Activated T-helper 17 cell treated with anti-CD3 and anti-CD28 coated beads, Interleukin-2, amount 50 U/mL, for 72 hours (primary cell): ENCODE measurements around the gene FLYWCH1. TPM values are rescaled to one million over a fixed set of nuclear protein-coding genes. Genes with fewer than 3 reads are reported as not detected.
"Not testable (repeated sequence)": the region's sequence is repeated elsewhere in the genome, so short reads cannot be mapped to it uniquely, and the experiment has no call there.

Experiments used
- ATAC-seq: fragments of 150-1000 bp; cut with Tn5 transposase; replicated peaks from 2 replicates; pipeline ENCODE4 v1.10.0; 2021; ENCODE audit warnings: mild to moderate bottlenecking, moderate library complexity
- H3K27ac Mint-ChIP-seq: one replicate; pipeline ENCODE4 v1.8.0; 2022; ENCODE audit warnings: mixed read lengths
- H3K27me3 Mint-ChIP-seq: one replicate; pipeline ENCODE4 v1.8.0; 2022; ENCODE audit warnings: mixed read lengths
- H3K36me3 Mint-ChIP-seq: one replicate; pipeline ENCODE4 v1.8.0; 2022; ENCODE audit warnings: low read depth, mild to moderate bottlenecking, mixed read lengths
- H3K4me1 Mint-ChIP-seq: one replicate; pipeline ENCODE4 v1.8.0; 2022; ENCODE audit warnings: mixed read lengths
- H3K4me3 Mint-ChIP-seq: one replicate; pipeline ENCODE4 v1.8.0; 2022; ENCODE audit warnings: mild to moderate bottlenecking, mixed read lengths
- H3K9me3 Mint-ChIP-seq: one replicate; pipeline ENCODE4 v1.8.0; 2022; ENCODE audit warnings: mixed read lengths
- total RNA-seq, 2 donors: library from RNA; stranded (reverse); gene quantifications; one replicate each; pipeline ENCODE4 v1.2.3, GENCODE V29; 2022

The FLYWCH1 gene
- total RNA-seq, 2 donors from 2014 or later = 52.4 to 61.1 TPM

DNA sequence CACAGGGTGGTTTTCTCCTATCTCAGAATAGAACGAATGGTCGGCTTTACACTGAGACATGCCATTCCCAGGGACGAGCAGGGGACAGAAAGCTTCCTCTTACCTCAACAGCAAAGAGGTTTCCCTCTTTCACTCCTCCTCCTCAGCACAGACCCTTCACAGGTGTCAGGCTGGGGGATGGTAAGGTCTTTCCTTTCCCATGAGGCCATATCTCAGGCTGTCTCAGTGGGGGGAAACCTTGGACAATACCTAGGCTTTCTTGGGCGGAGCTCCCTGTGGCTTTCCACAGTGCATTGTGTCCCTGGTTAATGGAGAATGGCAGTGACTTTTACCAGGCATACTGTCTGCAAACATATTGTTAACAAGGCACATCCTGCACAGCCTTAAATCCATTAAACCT is 16.4 kb downstream of the FLYWCH1 start:
- peaks cover 14% of the 10 kb centered on the region for H3K4me1 Mint-ChIP-seq
- peaks cover 18% of the 10 kb centered on the region for H3K36me3 Mint-ChIP-seq
- H3K4me3 Mint-ChIP-seq, H3K9me3 Mint-ChIP-seq, ATAC-seq, H3K27ac Mint-ChIP-seq, H3K27me3 Mint-ChIP-seq: not testable (repeated sequence)

DNA sequence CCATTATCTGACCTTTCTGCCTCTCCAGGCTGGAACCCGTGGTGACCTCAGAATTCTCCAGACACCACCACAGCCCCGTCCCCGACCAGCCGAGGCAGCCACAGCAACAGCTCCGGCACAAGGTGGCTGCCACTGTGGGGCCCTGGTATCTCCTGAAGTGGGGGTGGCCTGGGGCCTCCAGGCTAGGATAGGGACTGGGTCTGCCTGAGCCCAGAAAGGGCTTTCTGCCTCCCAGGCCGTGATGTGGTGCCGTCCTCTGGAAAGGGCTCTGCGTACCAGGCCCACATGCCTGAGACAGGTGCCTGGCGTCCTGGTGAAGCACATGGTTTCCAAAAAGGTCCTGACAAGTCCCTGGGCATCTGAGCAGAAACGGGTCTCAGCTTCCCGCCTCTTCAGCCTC is 17.1 kb downstream of the FLYWCH1 start:
- Mint-ChIP-seq H3K4me1 (peaks cover 14% of the 10 kb centered on the region), H3K36me3 (peaks cover 18% of the 10 kb centered on the region), H3K4me3 (no peak overlapping the region), H3K27me3 (no peaks in the 10 kb centered on the region), H3K9me3 (no peaks in the 10 kb centered on the region), H3K27ac (no peak overlapping the region)
- no peak for ATAC-seq

- no peak for ATAC-seq
- Mint-ChIP-seq H3K27ac (no peak overlapping the region), H3K4me3 (no peak overlapping the region), H3K27me3 (no peaks in the 10 kb centered on the region), H3K9me3 (no peaks in the 10 kb centered on the region), H3K36me3 (peaks cover 27% of the 10 kb centered on the region), H3K4me1 (peaks cover 14% of the 10 kb centered on the region)
These were observed 18.0 kb downstream of the FLYWCH1 start for GRCh38 chr16:2929693-2930092.

DNA sequence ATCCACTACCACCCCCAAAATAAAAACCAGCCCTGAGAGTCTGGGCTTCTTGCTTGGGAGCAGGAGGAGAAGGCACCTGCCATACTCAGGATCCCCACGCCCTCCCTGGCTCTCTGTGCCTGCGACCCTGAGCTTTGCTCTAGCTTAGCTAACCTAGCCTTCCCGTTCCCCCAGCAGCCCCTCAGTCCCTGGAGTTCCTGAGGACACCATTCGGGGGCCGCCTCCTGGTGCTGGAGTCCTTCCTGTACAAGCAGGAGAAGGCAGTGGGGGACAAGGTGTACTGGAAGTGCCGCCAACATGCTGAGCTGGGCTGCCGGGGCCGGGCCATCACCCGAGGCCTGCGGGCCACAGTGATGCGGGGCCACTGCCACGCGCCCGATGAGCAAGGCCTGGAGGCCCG is 18.5 kb downstream of the FLYWCH1 start:
- Mint-ChIP-seq H3K4me1 (peaks cover 14% of the 10 kb centered on the region), H3K36me3 (peaks cover 32% of the 10 kb centered on the region), H3K27ac (no peak overlapping the region), H3K4me3 (no peak overlapping the region), H3K27me3 (no peaks in the 10 kb centered on the region), H3K9me3 (no peaks in the 10 kb centered on the region)
- no peak for ATAC-seq

GRCh38 chr16:2931231-2931914 is 19.6 kb downstream of the FLYWCH1 start:
- not testable (repeated sequence) for H3K4me3 Mint-ChIP-seq, H3K27me3 Mint-ChIP-seq, H3K27ac Mint-ChIP-seq, H3K9me3 Mint-ChIP-seq, H3K4me1 Mint-ChIP-seq, ATAC-seq
- H3K36me3 Mint-ChIP-seq = peaks cover 44% of the 10 kb centered on the region

- Mint-ChIP-seq H3K36me3 (peaks cover 54% of the 10 kb centered on the region), H3K27ac (no peak overlapping the region), H3K4me3 (no peak overlapping the region), H3K27me3 (no peaks in the 10 kb centered on the region), H3K9me3 (no peaks in the 10 kb centered on the region), H3K4me1 (no peaks in the 10 kb centered on the region)
- ATAC-seq = no peak
These were observed 21.4 kb downstream of the FLYWCH1 start for GRCh38 chr16:2933136-2933535.

DNA sequence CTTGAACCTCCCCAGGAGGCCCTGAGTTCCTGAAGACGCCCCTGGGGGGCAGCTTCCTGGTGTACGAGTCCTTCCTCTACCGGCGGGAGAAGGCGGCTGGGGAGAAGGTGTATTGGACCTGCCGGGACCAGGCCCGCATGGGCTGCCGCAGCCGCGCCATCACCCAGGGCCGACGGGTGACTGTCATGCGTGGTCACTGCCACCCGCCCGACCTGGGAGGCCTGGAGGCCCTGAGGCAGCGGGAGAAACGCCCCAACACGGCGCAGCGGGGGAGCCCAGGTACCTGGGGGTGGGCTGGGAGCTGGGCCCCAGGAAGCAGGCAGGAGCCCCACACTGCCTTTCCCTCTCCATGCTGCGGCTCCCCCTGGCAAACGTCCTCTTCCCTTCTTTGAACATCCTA is 22.0 kb downstream of the FLYWCH1 start:
- H3K4me1 Mint-ChIP-seq = no peaks in the 10 kb centered on the region
- ATAC-seq = no peak
- no peak overlapping the region for H3K27ac Mint-ChIP-seq
- no peaks in the 10 kb centered on the region for H3K9me3 Mint-ChIP-seq
- no peak overlapping the region for H3K4me3 Mint-ChIP-seq
- H3K27me3 Mint-ChIP-seq = no peaks in the 10 kb centered on the region
- peaks cover 60% of the 10 kb centered on the region for H3K36me3 Mint-ChIP-seq

DNA sequence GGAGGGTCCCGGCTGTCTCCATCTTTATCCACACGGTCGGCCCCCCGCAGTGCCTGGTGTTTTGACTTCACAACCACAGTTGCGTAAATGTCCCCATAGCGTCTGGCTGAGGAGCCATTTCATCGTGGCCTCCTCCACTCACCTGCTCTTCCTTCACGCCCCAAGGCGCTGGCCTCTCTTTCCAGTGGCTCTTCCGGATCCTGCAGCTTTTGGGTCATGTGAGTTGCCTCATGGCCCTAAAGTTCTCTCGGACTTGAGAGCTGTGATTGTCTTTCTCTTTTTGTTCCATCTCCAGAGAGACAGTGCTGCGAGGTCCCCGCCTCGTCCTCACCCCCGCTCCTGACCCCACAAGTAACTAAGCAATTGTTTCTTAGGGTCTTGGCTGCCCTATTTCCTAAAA is 22.7 kb downstream of the FLYWCH1 start:
- Mint-ChIP-seq H3K4me3 (no peak overlapping the region), H3K27ac (no peak overlapping the region), H3K36me3 (peaks cover 68% of the 10 kb centered on the region), H3K4me1 (no peaks in the 10 kb centered on the region), H3K27me3 (no peaks in the 10 kb centered on the region), H3K9me3 (no peaks in the 10 kb centered on the region)
- ATAC-seq = no peak

DNA sequence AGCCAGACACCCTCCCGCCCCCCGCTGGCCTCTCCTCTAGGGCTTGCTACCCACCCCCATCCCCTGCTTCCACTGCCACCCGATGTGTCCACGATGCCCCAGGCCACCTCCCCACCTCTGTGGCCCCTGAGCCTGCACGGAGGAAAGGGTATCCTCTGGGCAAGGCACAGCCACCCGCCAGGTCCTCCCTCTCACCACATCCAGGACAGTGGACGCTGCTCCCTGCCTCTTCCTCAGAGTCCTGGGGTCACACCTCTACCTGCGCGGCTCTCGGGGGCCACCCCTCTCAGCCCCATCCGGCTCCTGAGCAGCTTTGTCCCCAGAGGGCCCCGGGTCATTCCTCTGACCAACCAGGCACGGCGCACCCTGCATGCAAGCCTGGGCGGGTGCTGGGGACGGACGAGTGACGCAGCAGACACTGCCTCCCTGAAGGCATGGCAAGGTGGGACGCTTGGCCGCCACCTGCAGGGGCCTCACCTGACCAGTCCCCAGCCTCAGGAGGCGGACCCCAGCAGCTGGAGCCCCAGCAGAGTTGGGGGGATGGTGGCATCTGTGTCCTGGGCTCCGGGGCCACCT is 24.8 kb downstream of the FLYWCH1 start:
- Mint-ChIP-seq H3K9me3 (no peaks in the 10 kb centered on the region), H3K27ac (no peak overlapping the region), H3K4me1 (no peaks in the 10 kb centered on the region), H3K4me3 (no peak overlapping the region), H3K36me3 (peaks cover 86% of the 10 kb centered on the region), H3K27me3 (no peaks in the 10 kb centered on the region)
- ATAC-seq = no peak

GRCh38 chr16:2937170-2937569 is 25.4 kb downstream of the FLYWCH1 start:
- Mint-ChIP-seq H3K36me3 (peaks cover 86% of the 10 kb centered on the region), H3K27ac (no peak overlapping the region)

GRCh38 chr16:2938206-2938605 is 26.5 kb downstream of the FLYWCH1 start:
- H3K36me3 Mint-ChIP-seq = peaks cover 87% of the 10 kb centered on the region
- H3K4me3 Mint-ChIP-seq = no peak overlapping the region
- no peaks in the 10 kb centered on the region for H3K4me1 Mint-ChIP-seq
- H3K27me3 Mint-ChIP-seq = no peaks in the 10 kb centered on the region
- H3K27ac Mint-ChIP-seq = no peak overlapping the region
- no peak for ATAC-seq
- no peaks in the 10 kb centered on the region for H3K9me3 Mint-ChIP-seq

More at GRCh38 chr16:2937170-2937569, 25.4 kb downstream of the FLYWCH1 start:
- H3K27me3 Mint-ChIP-seq = no peaks in the 10 kb centered on the region
- no peak overlapping the region for H3K4me3 Mint-ChIP-seq
- ATAC-seq = no peak
- no peaks in the 10 kb centered on the region for H3K9me3 Mint-ChIP-seq
- H3K4me1 Mint-ChIP-seq = no peaks in the 10 kb centered on the region

- Mint-ChIP-seq H3K27ac (no peak overlapping the region), H3K4me1 (no peaks in the 10 kb centered on the region)
- ATAC-seq = no peak
These were observed 28.2 kb downstream of the FLYWCH1 start for GRCh38 chr16:2939968-2940367.

DNA sequence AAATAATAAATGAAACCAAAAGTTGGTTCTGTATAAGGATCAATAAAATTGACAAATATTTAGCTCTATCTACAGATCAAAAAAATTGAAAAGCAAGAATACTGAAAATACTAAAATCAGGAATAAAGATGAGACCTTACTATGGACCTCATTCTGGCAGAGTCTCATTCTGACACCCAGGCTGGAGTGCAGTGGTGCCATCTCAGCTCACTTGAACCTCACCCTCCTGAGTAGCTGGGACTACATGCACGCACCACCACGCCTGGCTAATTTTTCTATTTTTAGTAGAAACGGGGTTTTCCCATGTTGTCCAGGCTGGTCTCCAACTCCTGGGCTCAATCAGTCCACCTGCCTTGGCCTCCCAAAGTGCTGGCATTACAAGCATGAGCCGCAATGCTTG is 30.3 kb downstream of the FLYWCH1 start:
- Mint-ChIP-seq H3K4me1 (no peaks in the 10 kb centered on the region), H3K36me3 (peaks cover 71% of the 10 kb centered on the region), H3K9me3 (no peaks in the 10 kb centered on the region), H3K27ac (no peak overlapping the region), H3K27me3 (no peaks in the 10 kb centered on the region), H3K4me3 (no peak overlapping the region)
- ATAC-seq = no peak

More at GRCh38 chr16:2939968-2940367, 28.2 kb downstream of the FLYWCH1 start:
- Mint-ChIP-seq H3K4me3 (no peak overlapping the region), H3K27me3 (no peaks in the 10 kb centered on the region), H3K9me3 (no peaks in the 10 kb centered on the region), H3K36me3 (peaks cover 83% of the 10 kb centered on the region)

- H3K9me3 Mint-ChIP-seq, H3K27me3 Mint-ChIP-seq, H3K4me1 Mint-ChIP-seq, H3K4me3 Mint-ChIP-seq, H3K27ac Mint-ChIP-seq, ATAC-seq: not testable (repeated sequence)
- H3K36me3 Mint-ChIP-seq = peaks cover 59% of the 10 kb centered on the region
These were observed 32.0 kb downstream of the FLYWCH1 start for GRCh38 chr16:2943716-2944115.

- ATAC-seq = no peak
- no peaks in the 10 kb centered on the region for H3K9me3 Mint-ChIP-seq
- H3K36me3 Mint-ChIP-seq = peaks cover 30% of the 10 kb centered on the region
- no peak overlapping the region for H3K4me3 Mint-ChIP-seq
- H3K27me3 Mint-ChIP-seq = no peaks in the 10 kb centered on the region
- H3K4me1 Mint-ChIP-seq = no peaks in the 10 kb centered on the region
- no peak overlapping the region for H3K27ac Mint-ChIP-seq
These were observed 34.9 kb downstream of the FLYWCH1 start for GRCh38 chr16:2946649-2947048.
